Endothelial cell of umbilical vein (primary cell): ENCODE results near the gene GTF3C5. TPM values are rescaled to one million over a fixed set of nuclear protein-coding genes. Genes with fewer than 3 reads are reported as not detected.

Experiments
- BruUV-seq: library from RNA; stranded (reverse); fragments of 400-500 nt; replicated peaks from 2 replicates; lab custom pipeline; 2021; lab: Mats Ljungman, UMichigan
- CTCF ChIA-PET: fragments of 300-600, 350-600 bp; sonication (Branson Sonifier 250); formaldehyde crosslinking; loops from one replicate; lab custom pipeline; 2021; ENCODE audit warnings: antibody characterized with exemption, inconsistent platforms; lab: Charles Lee
- POLR2A ChIA-PET: fragments of 300-600, 350-600 bp; sonication (Branson Sonifier 250); formaldehyde crosslinking; loops from one replicate; lab custom pipeline; 2021; ENCODE audit warnings: antibody characterized with exemption, inconsistent platforms; lab: Charles Lee
- DNase-seq: peaks from one replicate; pipeline ENCODE4 v3.0.0-alpha.2; 2011; ENCODE audit warnings: low read depth, low spot score
- FAIRE-seq: peaks from 2 replicates; lab custom pipeline; 2011; peaks lifted over from hg19 to GRCh38; lab: Jason Lieb, UNC
- H2AFZ ChIP-seq: 2 replicates; pipeline ENCODE4 v1.6.0; 2012; ENCODE audit warnings: low read depth, low read length, control low read depth, inconsistent platforms
- H3K27ac ChIP-seq: 2 replicates; pipeline ENCODE4 v1.5.1; 2011; ENCODE audit warnings: low read depth, mild to moderate bottlenecking, control low read depth, low read length, moderate library complexity; ENCODE audit not compliant: insufficient read depth
- H3K27me3 ChIP-seq, 2 experiments: 2 replicates each; pipeline versions ENCODE4 v1.6.0 to v1.6.1; 2011; ENCODE audit warnings: low read length in 2 of 2, mixed read lengths in 1 of 2; ENCODE audit not compliant: control insufficient read depth in 2 of 2, insufficient read depth in 2 of 2
- H3K36me3 ChIP-seq, 2 experiments: 2 replicates in 1 of 2; 3 replicates in 1 of 2; pipeline ENCODE4 v1.5.1; 2011; ENCODE audit warnings: low read length in 2 of 2, mild to moderate bottlenecking in 1 of 2, moderate library complexity in 1 of 2; ENCODE audit not compliant: control insufficient read depth in 2 of 2, insufficient read depth in 2 of 2; ENCODE audit errors: extremely low read depth in 1 of 2
- H3K4me1 ChIP-seq: 3 replicates; pipeline ENCODE4 v1.5.1; 2011; ENCODE audit warnings: mild to moderate bottlenecking, low read length; ENCODE audit not compliant: control insufficient read depth, insufficient read depth; ENCODE audit errors: extremely low read depth
- H3K4me2 ChIP-seq: 2 replicates; pipeline ENCODE4 v1.6.1; 2011; ENCODE audit warnings: low read length, control low read depth, mixed read lengths; ENCODE audit not compliant: insufficient read depth
- H3K4me3 ChIP-seq, 3 experiments: fragments of 200-600 bp in 1 of 3; sonication (generic), shearing (Covaris generic) in 1 of 3; replicated peaks in 1 of 3; 2 replicates each; pipeline ENCODE4 v1.5.1; 2011 to 2016; ENCODE audit warnings: control low read depth in 3 of 3, low read length in 3 of 3, mild to moderate bottlenecking in 2 of 3, inconsistent platforms in 1 of 3, low read depth in 1 of 3, moderate library complexity in 1 of 3; ENCODE audit not compliant: insufficient read depth in 1 of 3
- H3K79me2 ChIP-seq: 2 replicates; pipeline ENCODE4 v1.6.0; 2012; ENCODE audit warnings: low read length, inconsistent platforms; ENCODE audit not compliant: control insufficient read depth, insufficient read depth
- H3K9ac ChIP-seq: replicated peaks from 2 replicates; pipeline ENCODE3; 2011; ENCODE audit warnings: low read length, control low read depth; ENCODE audit not compliant: insufficient read depth; ENCODE audit errors: extremely low read depth
- H3K9me1 ChIP-seq: replicated peaks from 3 replicates; pipeline ENCODE4 v1.6.0; 2011; ENCODE audit warnings: mild to moderate bottlenecking, low read length; ENCODE audit not compliant: control insufficient read depth, insufficient read depth; ENCODE audit errors: extremely low read depth
- H3K9me3 ChIP-seq: replicated peaks from 2 replicates; pipeline ENCODE4 v1.5.1; 2012; ENCODE audit warnings: low read length, inconsistent platforms; ENCODE audit not compliant: control insufficient read depth, insufficient read depth
- H4K20me1 ChIP-seq: replicated peaks from 2 replicates; pipeline ENCODE3; 2011; ENCODE audit warnings: mild to moderate bottlenecking, low read length; ENCODE audit not compliant: control insufficient read depth, insufficient read depth; ENCODE audit errors: extremely low read depth
- EZH2 ChIP-seq: IDR thresholded peaks from 2 replicates; pipeline ENCODE4 v1.6.1; 2012; ENCODE audit warnings: borderline replicate concordance, low read depth, mild to moderate bottlenecking, moderate library complexity, low read length, inconsistent platforms; ENCODE audit not compliant: severe bottlenecking
- FOS ChIP-seq: IDR thresholded peaks from 2 replicates; pipeline ENCODE4 v1.6.1; 2011; ENCODE audit warnings: mild to moderate bottlenecking, low read length, moderate library complexity, borderline replicate concordance; ENCODE audit not compliant: insufficient read depth
- GATA2 ChIP-seq: IDR thresholded peaks from 2 replicates; pipeline ENCODE4 v1.7.0; 2011; ENCODE audit warnings: low read depth, mild to moderate bottlenecking, moderate library complexity, mixed read lengths, low read length; ENCODE audit not compliant: insufficient read length, insufficient read depth
- JUN ChIP-seq: IDR thresholded peaks from 2 replicates; pipeline ENCODE4 v1.6.1; 2011; ENCODE audit warnings: borderline replicate concordance, low read depth; ENCODE audit not compliant: insufficient read length, insufficient read depth
- POLR2A ChIP-seq: IDR thresholded peaks from 2 replicates; pipeline ENCODE4 v1.6.1; 2012; ENCODE audit warnings: low read depth, mild to moderate bottlenecking, control low read depth, low read length
- POLR2AphosphoS5 ChIP-seq: IDR thresholded peaks from 2 replicates; pipeline ENCODE4 v1.6.1; 2012; ENCODE audit warnings: low read depth, mild to moderate bottlenecking, control low read depth, low read length, moderate library complexity; ENCODE audit not compliant: insufficient read depth
- dilution Hi-C: fragments of 300-500 bp; cut with MboI; formaldehyde crosslinking; loops from one replicate; pipeline ENCODE4 v1.15.0; 2019; ENCODE audit warnings: low sequenced_read_pairs; ENCODE audit not compliant: extremely low pct_ligation_motif_present
- intact Hi-C: fragments of 100-400 bp; cut with micrococcal nuclease; formaldehyde crosslinking; loops from one replicate; pipeline ENCODE4 v1.10.0; 2022
- polyA plus RNA-seq, 4 experiments: library from polyadenylated mRNA; depleted of rRNA in 3 of 4; stranded (reverse) in 3 of 4; unstranded in 1 of 4; fragments of >200 nt; gene quantifications; 2 replicates each; pipeline versions ENCODE4 v1.2.1 to v1.2.3, GENCODE V29; 2011 to 2012; ENCODE audit warnings: missing spikeins in 1 of 4
- total RNA-seq: library from RNA; stranded (reverse); gene quantifications from 2 replicates; pipeline ENCODE4 v1.2.3, GENCODE V29; 2021
- TF ChIP-seq, protein P1 (sequence below): IDR thresholded peaks from 2 replicates; pipeline ENCODE4 v1.6.1; 2011; ENCODE audit not compliant: insufficient read depth, insufficient read length

Gene GTF3C5
- total and polyA plus RNA-seq, 2 donors (not counting 3 experiments of a cell fraction or from before 2014, with no cell fraction given): 65.6 to 73.8 TPM

DNA sequence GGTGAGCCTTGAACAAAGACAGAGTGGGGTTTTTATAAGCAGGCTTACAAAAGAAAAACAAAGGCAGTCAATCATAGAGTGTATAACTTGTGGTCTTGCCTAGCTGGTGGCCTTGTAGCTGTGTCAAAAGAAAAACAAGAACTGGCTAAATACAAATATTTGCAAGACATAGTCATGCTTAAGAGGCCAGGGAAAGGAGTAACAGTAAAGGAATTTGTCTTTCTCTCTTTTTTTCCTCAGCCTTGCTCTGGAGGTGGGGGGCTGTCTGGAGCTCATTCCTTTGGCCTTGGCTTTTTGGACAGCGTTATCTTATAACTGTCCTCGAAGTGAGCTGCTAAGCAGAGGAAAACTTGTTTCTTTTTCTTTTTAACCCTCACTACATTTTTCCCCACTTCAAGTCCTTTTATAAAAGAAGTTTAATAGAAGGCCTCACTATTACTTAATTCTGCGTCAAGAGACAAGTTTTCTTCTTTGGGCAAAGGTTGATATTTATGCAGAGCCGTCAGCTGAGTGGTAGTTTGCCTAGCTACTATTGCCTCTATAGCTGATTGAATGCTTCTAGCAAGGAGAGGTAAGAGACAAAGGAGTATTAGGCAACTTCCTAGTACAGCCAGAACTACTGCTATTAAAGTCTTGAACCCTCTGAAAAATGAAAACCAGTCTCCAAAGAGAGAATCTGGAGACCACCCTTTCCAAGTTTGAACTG lies 45.3 kb downstream of the GTF3C5 start:
- H4K20me1 ChIP-seq: no peaks in the 10 kb centered on the region
- dilution Hi-C loops: no loop called here
- TF ChIP-seq POLR2AphosphoS5: no peak
- no peak for TF ChIP-seq GATA2
- no peak for TF ChIP-seq EZH2
- no peak for TF ChIP-seq POLR2A
- no peak for TF ChIP-seq JUN
- TF ChIP-seq, protein P1, sequence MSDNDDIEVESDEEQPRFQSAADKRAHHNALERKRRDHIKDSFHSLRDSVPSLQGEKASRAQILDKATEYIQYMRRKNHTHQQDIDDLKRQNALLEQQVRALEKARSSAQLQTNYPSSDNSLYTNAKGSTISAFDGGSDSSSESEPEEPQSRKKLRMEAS: no peak
- TF ChIP-seq FOS: no peak
- intact Hi-C loops: no loop called here
- POLR2A ChIA-PET: no interaction called here
- H3K4me3 ChIP-seq: no peak overlapping the region
- no peaks in the 10 kb centered on the region for H3K79me2 ChIP-seq
- H3K27ac ChIP-seq: no peak overlapping the region
- BruUV-seq: no TSS peak
- no peak overlapping the region for H2AFZ ChIP-seq
- no peaks in the 10 kb centered on the region for H3K4me1 ChIP-seq
- H3K9me3 ChIP-seq: no peaks in the 10 kb centered on the region
- FAIRE-seq: no peak
- DNase-seq: no peak
- H3K36me3 ChIP-seq: no peaks in the 10 kb centered on the region
- no peak overlapping the region for H3K4me2 ChIP-seq
- CTCF ChIA-PET: interaction anchor here (1.1 to 1.6 kb wide), 2 partner anchors 16 to 45 kb away, joined by 3 to 5 read pairs; partner anchors contain the start of gene GTF3C5
- no peaks in the 10 kb centered on the region for H3K9me1 ChIP-seq
- peaks cover 10 to 14% of the 10 kb centered on the region in 2 experiments for H3K27me3 ChIP-seq
- no peak overlapping the region for H3K9ac ChIP-seq

DNA sequence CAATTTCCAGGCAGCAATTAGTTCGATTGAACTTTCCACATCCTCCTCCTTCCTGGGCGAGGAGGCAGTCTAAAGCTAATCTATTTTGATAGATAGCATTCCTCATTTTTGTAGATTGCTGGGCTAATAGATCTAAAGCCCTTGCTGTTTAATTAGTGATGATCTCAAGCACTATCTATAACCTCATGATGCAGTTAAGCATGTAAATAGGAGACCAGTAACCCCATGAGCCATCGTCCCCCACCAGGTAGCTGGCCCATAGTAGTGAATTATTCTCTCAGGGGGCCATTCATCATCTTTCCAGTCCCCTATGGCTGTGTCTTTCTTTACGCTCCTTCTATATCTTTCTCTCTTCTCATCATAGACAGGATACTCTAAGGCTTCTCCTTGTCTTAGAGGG lies 45.9 kb downstream of the GTF3C5 start:
- peaks cover 10 to 14% of the 10 kb centered on the region in 2 experiments for H3K27me3 ChIP-seq

More for the DNA sequence above, 45.9 kb downstream of the GTF3C5 start:
- H3K36me3 ChIP-seq: no peaks in the 10 kb centered on the region
- FAIRE-seq: no peak
- TF ChIP-seq EZH2: no peak
- no peak overlapping the region for H3K27ac ChIP-seq
- ChIA-PET CTCF (interaction anchor here (1.1 to 1.6 kb wide), 4 partner anchors 16 to 67 kb away, joined by 3 to 5 read pairs (median 4); partner anchors contain the start of gene GTF3C5), POLR2A (no interaction called here)
- H3K4me3 ChIP-seq: no peak overlapping the region
- no peaks in the 10 kb centered on the region for H3K9me3 ChIP-seq
- no peak overlapping the region for H3K9ac ChIP-seq
- H3K4me1 ChIP-seq: no peaks in the 10 kb centered on the region
- no peak overlapping the region for H3K4me2 ChIP-seq
- no peak overlapping the region for H2AFZ ChIP-seq
- H4K20me1 ChIP-seq: no peaks in the 10 kb centered on the region
- H3K9me1 ChIP-seq: no peaks in the 10 kb centered on the region
- no TSS peak for BruUV-seq
- H3K79me2 ChIP-seq: no peaks in the 10 kb centered on the region
- intact Hi-C loops: no loop called here
- no peak for DNase-seq
- dilution Hi-C loops: no loop called here
